T-helper 1 cell treated with Interleukin-12 subunit alpha and Interleukin-12 subunit beta and Interleukin-4 antibody, amounts not matched to agents 30 μg/mL and 1 μg/mL, for 36 hours (primary cell): ENCODE results near the gene DLEC1.
"Not testable (repeated sequence)": the region's sequence is repeated elsewhere in the genome, so short reads cannot be mapped to it uniquely, and the experiment has no call there.

Experiments used
- H3K27ac Mint-ChIP-seq: one replicate; pipeline ENCODE4 v1.8.0; 2021; ENCODE audit warnings: mild to moderate bottlenecking, mixed read lengths
- H3K27me3 Mint-ChIP-seq: one replicate; pipeline ENCODE4 v1.8.0; 2021; ENCODE audit warnings: low read depth, mixed read lengths
- H3K36me3 Mint-ChIP-seq: one replicate; pipeline ENCODE4 v1.8.0; 2021; ENCODE audit warnings: low read depth, mixed read lengths
- H3K4me1 Mint-ChIP-seq: one replicate; pipeline ENCODE4 v1.8.0; 2021; ENCODE audit warnings: low read depth, mixed read lengths
- H3K4me3 Mint-ChIP-seq: one replicate; pipeline ENCODE4 v1.8.0; 2021; ENCODE audit warnings: mild to moderate bottlenecking, moderate library complexity, mixed read lengths
- H3K9me3 Mint-ChIP-seq: one replicate; pipeline ENCODE4 v1.8.0; 2021; ENCODE audit warnings: mixed read lengths

DLEC1 gene

GRCh38 chr3:38126121-38126892 lies 87.3 kb downstream of the DLEC1 start:
- H3K9me3 Mint-ChIP-seq: no peaks in the 10 kb centered on the region
- H3K36me3 Mint-ChIP-seq: peaks cover 45% of the 10 kb centered on the region
- peaks cover 4% of the 10 kb centered on the region for H3K4me1 Mint-ChIP-seq
- H3K4me3 Mint-ChIP-seq: no peak overlapping the region
- no peak overlapping the region for H3K27ac Mint-ChIP-seq
- no peaks in the 10 kb centered on the region for H3K27me3 Mint-ChIP-seq

GRCh38 chr3:38127611-38128302 lies 88.7 kb downstream of the DLEC1 start:
- no peaks in the 10 kb centered on the region for H3K9me3 Mint-ChIP-seq

GRCh38 chr3:38128303-38128655 lies 89.3 kb downstream of the DLEC1 start:
- H3K9me3 Mint-ChIP-seq: no peaks in the 10 kb centered on the region
- peaks cover 7% of the 10 kb centered on the region for H3K4me1 Mint-ChIP-seq
- no peak overlapping the region for H3K4me3 Mint-ChIP-seq
- peaks cover 40% of the 10 kb centered on the region for H3K36me3 Mint-ChIP-seq
- no peaks in the 10 kb centered on the region for H3K27me3 Mint-ChIP-seq
- no peak overlapping the region for H3K27ac Mint-ChIP-seq

More at GRCh38 chr3:38127611-38128302, 88.7 kb downstream of the DLEC1 start:
- Mint-ChIP-seq H3K4me3 (no peak overlapping the region), H3K36me3 (peaks cover 41% of the 10 kb centered on the region), H3K27ac (no peak overlapping the region), H3K27me3 (no peaks in the 10 kb centered on the region), H3K4me1 (peaks cover 5% of the 10 kb centered on the region)

GRCh38 chr3:38129058-38129457 lies 90.0 kb downstream of the DLEC1 start:
- no peaks in the 10 kb centered on the region for H3K27me3 Mint-ChIP-seq
- no peak overlapping the region for H3K27ac Mint-ChIP-seq
- H3K36me3 Mint-ChIP-seq: peaks cover 43% of the 10 kb centered on the region
- no peaks in the 10 kb centered on the region for H3K9me3 Mint-ChIP-seq
- peaks cover 9% of the 10 kb centered on the region for H3K4me1 Mint-ChIP-seq
- H3K4me3 Mint-ChIP-seq: no peak overlapping the region

GRCh38 chr3:38130631-38131065 lies 91.6 kb downstream of the DLEC1 start:
- peaks cover 21% of the 10 kb centered on the region for H3K4me1 Mint-ChIP-seq
- no peaks in the 10 kb centered on the region for H3K27me3 Mint-ChIP-seq
- H3K27ac Mint-ChIP-seq: no peak overlapping the region
- H3K9me3 Mint-ChIP-seq: no peaks in the 10 kb centered on the region
- H3K4me3 Mint-ChIP-seq: no peak overlapping the region
- H3K36me3 Mint-ChIP-seq: peaks cover 47% of the 10 kb centered on the region

GRCh38 chr3:38131621-38132369 lies 92.8 kb downstream of the DLEC1 start:
- Mint-ChIP-seq H3K27ac (no peak overlapping the region), H3K36me3 (peaks cover 46% of the 10 kb centered on the region), H3K9me3 (no peaks in the 10 kb centered on the region), H3K4me1 (peaks cover 28% of the 10 kb centered on the region), H3K27me3 (no peaks in the 10 kb centered on the region), H3K4me3 (no peak overlapping the region)

GRCh38 chr3:38133209-38133556 lies 94.2 kb downstream of the DLEC1 start:
- Mint-ChIP-seq H3K4me1 (peaks cover 36% of the 10 kb centered on the region), H3K27ac (peak overlapping the region; percentile 36), H3K4me3 (no peak overlapping the region), H3K36me3 (peaks cover 46% of the 10 kb centered on the region), H3K9me3 (no peaks in the 10 kb centered on the region), H3K27me3 (no peaks in the 10 kb centered on the region)

GRCh38 chr3:38133557-38134405 lies 94.8 kb downstream of the DLEC1 start:
- Mint-ChIP-seq H3K27me3 (no peaks in the 10 kb centered on the region), H3K4me1 (peaks cover 38% of the 10 kb centered on the region), H3K27ac (no peak overlapping the region), H3K4me3 (no peak overlapping the region), H3K36me3 (peaks cover 44% of the 10 kb centered on the region), H3K9me3 (no peaks in the 10 kb centered on the region)

- H3K9me3 Mint-ChIP-seq, H3K27ac Mint-ChIP-seq: not testable (repeated sequence)
- H3K4me1 Mint-ChIP-seq: peaks cover 42% of the 10 kb centered on the region
These were observed 95.6 kb downstream of the DLEC1 start for GRCh38 chr3:38134517-38135143.

GRCh38 chr3:38135621-38136277 lies 96.7 kb downstream of the DLEC1 start:
- H3K27ac Mint-ChIP-seq: peak overlapping the region; percentile 92
- H3K4me3 Mint-ChIP-seq: peak overlapping the region; percentile 93
- peaks cover 48% of the 10 kb centered on the region for H3K4me1 Mint-ChIP-seq
- peaks cover 35% of the 10 kb centered on the region for H3K36me3 Mint-ChIP-seq
- not testable (repeated sequence) for H3K9me3 Mint-ChIP-seq, H3K27me3 Mint-ChIP-seq

More at GRCh38 chr3:38134517-38135143, 95.6 kb downstream of the DLEC1 start:
- H3K4me3 Mint-ChIP-seq: peak overlapping the region; percentile 93
- not testable (repeated sequence) for H3K27me3 Mint-ChIP-seq
- peaks cover 39% of the 10 kb centered on the region for H3K36me3 Mint-ChIP-seq

GRCh38 chr3:38136393-38136776 lies 97.4 kb downstream of the DLEC1 start:
- H3K36me3 Mint-ChIP-seq: peaks cover 40% of the 10 kb centered on the region
- no peaks in the 10 kb centered on the region for H3K27me3 Mint-ChIP-seq
- peak overlapping the region; percentile 92 for H3K27ac Mint-ChIP-seq

GRCh38 chr3:38136777-38137614 lies 98.0 kb downstream of the DLEC1 start, which contains the start of gene ACAA1:
Gene ACAA1, minus strand, starts transcription at chr3:38137127. Its CDS starts 92 bp downstream, at chr3:38137035.
- Mint-ChIP-seq H3K27me3 (no peaks in the 10 kb centered on the region), H3K4me3 (peak within 1 kb of the TSS; percentile 93), H3K27ac (peak within 1 kb of the TSS; percentile 98), H3K36me3 (peaks cover 42% of the 10 kb centered on the region), H3K9me3 (no peaks in the 10 kb centered on the region), H3K4me1 (peaks cover 56% of the 10 kb centered on the region)

More at GRCh38 chr3:38136393-38136776, 97.4 kb downstream of the DLEC1 start:
- Mint-ChIP-seq H3K4me1 (peaks cover 53% of the 10 kb centered on the region), H3K4me3 (peak overlapping the region; percentile 93), H3K9me3 (no peaks in the 10 kb centered on the region)
